KMS-11 (cell line): Measurements from ENCODE around the gene PAM.

Experiments used
- H2AFZ ChIP-seq: fragments of 200-600 bp; sonication (generic); 2 replicates; pipeline ENCODE4 v1.6.1; 2016; ENCODE audit warnings: antibody characterized with exemption, mixed run types, low read depth
- H3K27ac ChIP-seq: fragments of 200-600 bp; sonication (generic); 2 replicates; pipeline ENCODE4 v1.6.1; 2016; ENCODE audit warnings: mild to moderate bottlenecking, mixed run types
- H3K27me3 ChIP-seq: fragments of 200-600 bp; sonication (generic); 2 replicates; pipeline ENCODE4 v1.6.1; 2017; ENCODE audit warnings: mild to moderate bottlenecking, low read depth, mixed run types, moderate library complexity; ENCODE audit not compliant: insufficient read depth
- H3K36me3 ChIP-seq: fragments of 200-600 bp; sonication (generic); 2 replicates; pipeline ENCODE4 v1.6.1; 2017; ENCODE audit warnings: mild to moderate bottlenecking, mixed run types; ENCODE audit not compliant: insufficient read depth
- H3K4me1 ChIP-seq: fragments of 200-600 bp; sonication (generic); 2 replicates; pipeline ENCODE4 v1.6.1; 2016; ENCODE audit warnings: mild to moderate bottlenecking, low read depth, mixed run types; ENCODE audit not compliant: poor library complexity, severe bottlenecking
- H3K4me2 ChIP-seq: fragments of 200-600 bp; sonication (generic); 2 replicates; pipeline ENCODE4 v1.7.0; 2016; ENCODE audit warnings: mild to moderate bottlenecking, mixed run types
- H3K4me3 ChIP-seq: fragments of 200-600 bp; sonication (generic); IDR thresholded peaks from 2 replicates; pipeline ENCODE4 v1.6.1; 2017; ENCODE audit warnings: low read depth, low read length, mixed read lengths; ENCODE audit not compliant: insufficient read depth
- H3K79me2 ChIP-seq: fragments of 200-600 bp; sonication (generic); 2 replicates; pipeline ENCODE4 v1.6.1; 2016; ENCODE audit warnings: low read depth, mixed run types; ENCODE audit not compliant: insufficient read depth
- H3K9ac ChIP-seq: fragments of 200-600 bp; sonication (generic); 2 replicates; pipeline ENCODE4 v1.6.1; 2016; ENCODE audit warnings: mild to moderate bottlenecking, mixed run types
- H4K20me1 ChIP-seq: fragments of 200-600 bp; sonication (generic); 2 replicates; pipeline ENCODE4 v1.6.1; 2016; ENCODE audit warnings: mild to moderate bottlenecking, mixed run types; ENCODE audit not compliant: insufficient read depth
- TF ChIP-seq, protein P1 (sequence below): fragments of 200-600 bp; sonication (generic); conservative IDR thresholded peaks from 2 replicates; pipeline ENCODE4 v1.6.1; 2017; ENCODE audit warnings: low read depth, mild to moderate bottlenecking, antibody characterized with exemption, low read length, moderate library complexity, mixed read lengths

Gene PAM

DNA sequence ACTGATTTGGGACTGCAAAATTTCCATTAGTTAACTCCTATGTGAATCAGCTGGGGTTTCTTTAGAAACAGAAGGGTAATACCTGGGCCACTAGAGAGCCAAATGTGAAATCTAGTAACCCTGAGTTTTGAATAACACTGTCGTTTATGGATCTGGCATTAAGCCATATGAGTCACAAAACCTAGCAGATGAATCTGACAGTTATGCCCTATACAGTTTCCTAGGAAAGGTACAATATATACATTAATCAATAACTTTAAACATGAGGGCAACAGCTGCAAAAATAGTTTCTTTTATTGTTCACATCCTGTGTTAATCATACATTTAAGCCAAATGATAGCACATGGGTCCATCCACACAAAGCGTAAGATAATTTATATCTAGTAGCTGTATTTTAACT, 56.9 kb downstream of the PAM start:
- Histone ChIP-seq H3K9ac (no peak overlapping the region), H2AFZ (no peak overlapping the region), H4K20me1 (no peaks in the 10 kb centered on the region), H3K4me3 (no peak overlapping the region), H3K36me3 (no peaks in the 10 kb centered on the region), H3K27ac (no peak overlapping the region), H3K27me3 (no peaks in the 10 kb centered on the region), H3K4me2 (no peak overlapping the region), H3K79me2 (no peaks in the 10 kb centered on the region), H3K4me1 (no peaks in the 10 kb centered on the region)
- TF ChIP-seq, protein P1, sequence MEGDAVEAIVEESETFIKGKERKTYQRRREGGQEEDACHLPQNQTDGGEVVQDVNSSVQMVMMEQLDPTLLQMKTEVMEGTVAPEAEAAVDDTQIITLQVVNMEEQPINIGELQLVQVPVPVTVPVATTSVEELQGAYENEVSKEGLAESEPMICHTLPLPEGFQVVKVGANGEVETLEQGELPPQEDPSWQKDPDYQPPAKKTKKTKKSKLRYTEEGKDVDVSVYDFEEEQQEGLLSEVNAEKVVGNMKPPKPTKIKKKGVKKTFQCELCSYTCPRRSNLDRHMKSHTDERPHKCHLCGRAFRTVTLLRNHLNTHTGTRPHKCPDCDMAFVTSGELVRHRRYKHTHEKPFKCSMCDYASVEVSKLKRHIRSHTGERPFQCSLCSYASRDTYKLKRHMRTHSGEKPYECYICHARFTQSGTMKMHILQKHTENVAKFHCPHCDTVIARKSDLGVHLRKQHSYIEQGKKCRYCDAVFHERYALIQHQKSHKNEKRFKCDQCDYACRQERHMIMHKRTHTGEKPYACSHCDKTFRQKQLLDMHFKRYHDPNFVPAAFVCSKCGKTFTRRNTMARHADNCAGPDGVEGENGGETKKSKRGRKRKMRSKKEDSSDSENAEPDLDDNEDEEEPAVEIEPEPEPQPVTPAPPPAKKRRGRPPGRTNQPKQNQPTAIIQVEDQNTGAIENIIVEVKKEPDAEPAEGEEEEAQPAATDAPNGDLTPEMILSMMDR: no peak

DNA sequence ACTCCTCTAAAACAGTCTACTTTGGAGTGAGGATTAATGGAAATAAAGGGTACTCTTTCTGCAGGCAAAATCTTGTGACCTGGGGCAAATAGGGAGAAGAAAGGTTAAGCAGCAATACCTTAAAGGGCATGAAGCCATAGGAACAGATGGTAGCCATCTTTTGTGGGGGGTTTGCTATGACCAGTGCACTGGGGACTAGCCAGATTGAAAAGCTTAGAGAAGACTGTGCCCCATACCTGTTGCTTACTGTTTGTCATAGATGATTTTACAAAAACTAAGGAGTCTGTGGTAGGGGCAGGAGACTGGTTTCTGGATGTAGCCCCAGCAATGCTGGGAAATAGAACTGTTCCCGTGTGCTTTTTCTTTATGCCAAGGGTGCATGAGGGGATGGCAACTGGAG, 58.6 kb downstream of the PAM start:
- TF ChIP-seq, protein P1: no peak
- no peak overlapping the region for H3K9ac ChIP-seq
- no peaks in the 10 kb centered on the region for H3K4me1 ChIP-seq
- H3K36me3 ChIP-seq: no peaks in the 10 kb centered on the region
- no peaks in the 10 kb centered on the region for H4K20me1 ChIP-seq
- H3K27ac ChIP-seq: no peak overlapping the region
- H3K4me3 ChIP-seq: no peak overlapping the region
- no peak overlapping the region for H2AFZ ChIP-seq
- no peak overlapping the region for H3K4me2 ChIP-seq
- no peaks in the 10 kb centered on the region for H3K27me3 ChIP-seq
- no peaks in the 10 kb centered on the region for H3K79me2 ChIP-seq

DNA sequence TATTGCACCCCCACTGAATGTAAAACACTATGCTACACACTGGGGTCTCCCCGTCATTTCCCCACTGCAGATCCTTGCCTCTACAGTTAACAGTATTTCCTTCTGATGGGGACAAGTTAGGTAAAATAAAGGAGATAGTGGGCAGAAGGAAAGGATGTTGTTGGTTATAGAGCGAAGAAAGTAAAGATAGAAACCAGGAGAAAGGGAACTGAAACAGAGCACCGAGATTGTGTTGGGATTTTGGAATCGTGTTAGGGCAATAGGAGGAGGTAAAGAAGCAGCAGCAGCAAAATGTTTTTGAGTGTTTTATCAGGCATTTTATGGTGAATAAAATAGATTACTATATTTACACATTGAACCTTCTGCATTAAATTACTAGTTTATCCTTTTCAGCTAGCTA, 60.0 kb downstream of the PAM start:
- Histone ChIP-seq H3K27me3 (no peaks in the 10 kb centered on the region), H3K79me2 (no peaks in the 10 kb centered on the region), H3K27ac (no peak overlapping the region), H3K4me2 (no peak overlapping the region), H3K4me3 (no peak overlapping the region), H4K20me1 (no peaks in the 10 kb centered on the region), H3K4me1 (no peaks in the 10 kb centered on the region), H2AFZ (no peak overlapping the region), H3K36me3 (no peaks in the 10 kb centered on the region), H3K9ac (no peak overlapping the region)
- TF ChIP-seq, protein P1: no peak

DNA sequence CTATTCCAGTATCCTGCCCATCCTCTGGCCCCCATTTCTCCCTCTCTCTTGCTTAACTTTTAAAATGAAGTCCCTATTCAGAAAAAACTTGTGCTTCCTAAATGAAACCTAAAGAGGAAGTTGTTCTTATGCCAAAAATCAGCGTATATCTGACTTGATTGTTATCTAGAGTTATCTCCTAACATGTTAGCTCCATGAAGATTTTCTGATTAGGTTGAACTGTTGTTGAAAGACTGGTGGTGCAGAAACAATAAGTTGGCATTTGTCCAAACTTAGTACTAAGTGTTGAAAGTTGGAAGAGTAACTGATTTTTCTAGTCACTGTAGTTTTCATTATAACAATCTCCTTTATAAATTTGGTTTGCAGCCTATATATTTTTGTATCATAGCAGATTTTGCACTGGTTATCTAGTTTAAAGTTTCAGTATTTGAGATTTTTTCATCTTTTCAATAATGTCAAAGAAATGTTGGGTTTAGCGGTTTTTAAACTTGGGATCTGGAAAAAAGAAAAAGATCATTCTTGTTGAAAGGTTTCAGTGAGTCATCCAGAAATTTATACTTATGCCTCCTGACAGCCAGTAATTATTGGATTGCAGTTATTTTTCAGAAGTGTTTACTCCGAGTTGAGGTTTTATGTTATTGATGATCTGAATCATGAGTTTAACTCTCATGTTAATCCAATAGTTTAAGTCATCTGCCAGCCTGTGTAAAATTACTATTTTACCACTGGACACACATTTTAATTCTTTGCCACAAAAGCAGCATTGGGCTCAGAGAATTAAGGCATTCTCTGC, 60.6 kb downstream of the PAM start:
- H2AFZ ChIP-seq: no peak overlapping the region
- H3K4me1 ChIP-seq: no peaks in the 10 kb centered on the region
- H3K9ac ChIP-seq: no peak overlapping the region
- no peaks in the 10 kb centered on the region for H3K36me3 ChIP-seq
- no peaks in the 10 kb centered on the region for H3K27me3 ChIP-seq
- TF ChIP-seq, protein P1: no peak
- no peaks in the 10 kb centered on the region for H3K79me2 ChIP-seq
- no peak overlapping the region for H3K4me2 ChIP-seq
- no peak overlapping the region for H3K27ac ChIP-seq
- H3K4me3 ChIP-seq: no peak overlapping the region
- no peaks in the 10 kb centered on the region for H4K20me1 ChIP-seq
